ENCODE data around the gene SEMA6B. TPM values are rescaled to one million over a fixed set of nuclear protein-coding genes. Genes with fewer than 3 reads are reported as not detected.

The SEMA6B gene
- polyA plus RNA-seq, 1 experiment, result 0.66 TPM

GRCh38 chr19:4537953-4538600, 21.4 kb downstream of the SEMA6B start:
- CTCF ChIA-PET, result interaction anchor here (1.0 kb wide), 1 partner anchor 13 kb away, joined by 4 read pairs; no protein-coding TSS in a partner anchor
- DNase-seq (ENCODE audit: low read depth, low spot score), result no peak
- TF ChIP-seq CTCF (IDR thresholded peaks at IDR 0.05; ENCODE audit: low read depth, low read length), result no peak
- H3K27ac ChIP-seq (ENCODE audit: low read depth, low read length), result no peak overlapping the region
- peaks cover 4% of the 10 kb centered on the region for H3K9me3 ChIP-seq (ENCODE audit: control insufficient read depth, insufficient read depth, low read length)
- POLR2A ChIA-PET, result no interaction called here
- peaks cover 25% of the 10 kb centered on the region for H3K27me3 ChIP-seq (ENCODE audit: control insufficient read depth, insufficient read depth, low read length)
- H3K4me3 ChIP-seq (ENCODE audit: low read depth, low read length), result no peak overlapping the region

DNA sequence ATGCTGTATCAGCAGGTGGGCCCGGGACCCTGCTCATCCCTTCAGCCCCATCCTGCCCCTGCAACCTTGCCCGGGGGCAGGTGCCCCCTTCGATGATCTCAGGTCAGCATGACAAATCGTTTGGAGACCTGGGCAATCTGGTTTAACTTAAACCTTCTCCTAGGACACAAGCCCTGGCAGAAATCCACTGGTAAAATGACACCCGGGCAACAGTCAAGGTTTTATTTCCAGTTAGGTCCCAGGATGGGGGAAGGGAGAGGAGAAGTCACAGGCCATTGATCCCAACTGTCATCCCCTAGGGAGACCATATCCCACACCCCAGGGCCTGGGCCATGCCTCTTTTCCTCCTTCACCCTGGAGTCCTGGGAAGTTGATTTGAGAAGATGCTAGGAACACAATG, 22.7 kb downstream of the SEMA6B start:
- peaks cover 4% of the 10 kb centered on the region for H3K9me3 ChIP-seq (ENCODE audit: control insufficient read depth, insufficient read depth, low read length)
- TF ChIP-seq CTCF (IDR thresholded peaks at IDR 0.05; ENCODE audit: low read depth, low read length), result no peak
- peaks cover 25% of the 10 kb centered on the region for H3K27me3 ChIP-seq (ENCODE audit: control insufficient read depth, insufficient read depth, low read length)
- no peak overlapping the region for H3K27ac ChIP-seq (ENCODE audit: low read depth, low read length)
- H3K4me3 ChIP-seq (ENCODE audit: low read depth, low read length), result no peak overlapping the region
- DNase-seq (ENCODE audit: low read depth, low spot score), result no peak
- POLR2A ChIA-PET, result interaction anchor here (0.5 kb wide), 1 partner anchor 25 kb away, joined by 3 read pairs; no protein-coding TSS in a partner anchor
- CTCF ChIA-PET, result no interaction called here

DNA sequence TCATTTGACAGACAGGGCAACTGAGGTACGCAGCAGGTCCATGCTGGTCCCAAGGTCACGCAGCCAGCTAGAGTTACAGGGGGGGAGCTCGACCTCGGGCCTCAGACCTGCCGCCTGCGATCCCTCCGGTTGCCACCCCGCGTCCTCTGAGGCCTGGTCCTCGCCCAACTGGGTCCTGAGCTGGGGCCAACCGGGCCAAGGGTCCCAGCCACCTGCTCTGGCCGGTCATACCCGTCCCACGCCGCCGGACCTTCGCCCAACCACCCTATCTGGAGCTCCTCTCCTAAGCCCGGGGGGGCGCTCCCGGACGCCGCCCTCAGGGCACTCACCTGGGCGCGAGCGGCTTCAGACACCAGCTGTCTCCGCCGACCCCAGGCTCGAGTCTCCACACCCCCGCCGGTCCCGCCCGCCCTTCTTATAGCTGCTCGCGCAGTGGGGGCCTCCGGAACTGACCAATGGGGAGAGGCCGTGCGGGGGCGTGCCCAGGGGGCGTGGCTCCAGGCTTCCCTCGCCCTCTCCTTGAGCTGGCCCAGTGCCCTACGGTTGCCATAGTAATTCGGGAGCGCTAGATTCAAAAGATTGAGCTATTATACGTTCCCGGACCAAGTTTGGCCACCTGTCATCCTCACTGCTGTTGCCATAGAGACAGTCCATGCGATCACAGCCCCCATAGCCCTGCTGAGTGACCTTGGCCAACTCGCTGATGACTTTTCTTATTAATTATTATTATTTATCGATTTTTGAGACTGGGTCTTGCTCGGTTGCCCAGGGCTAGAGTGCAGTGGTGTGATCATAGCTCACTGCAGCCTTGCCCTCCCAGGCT, 24.4 kb downstream of the SEMA6B start, which contains the start of gene PLIN5:
Gene PLIN5 (minus strand): TSS at position 389 of the 823 bp plus-strand sequence. CDS start 1,150 bp downstream, outside the sequence.
- no peak for DNase-seq (ENCODE audit: low read depth, low spot score)
- POLR2A ChIA-PET, result interaction anchor here (1.9 kb wide), 1 partner anchor 99 kb away, joined by 4 read pairs; no protein-coding TSS in a partner anchor
- no peak within 1 kb of the TSS for H3K27ac ChIP-seq (ENCODE audit: low read depth, low read length)
- H3K4me3 ChIP-seq (ENCODE audit: low read depth, low read length), result peak within 1 kb of the TSS; percentile 2; the same call in 1 of the 2 replicates
- CTCF ChIA-PET, result interaction anchor here (1.1 to 2.2 kb wide), 3 partner anchors 9 to 12 kb away, joined by 3 to 13 read pairs (median 8); no protein-coding TSS in a partner anchor
- TF ChIP-seq CTCF (IDR thresholded peaks at IDR 0.05; ENCODE audit: low read depth, low read length), result no peak
- H3K9me3 ChIP-seq (ENCODE audit: control insufficient read depth, insufficient read depth, low read length), result no peaks in the 10 kb centered on the region; the same call in 1 of the 2 replicates
- H3K27me3 ChIP-seq (ENCODE audit: control insufficient read depth, insufficient read depth, low read length), result peaks cover 28% of the 10 kb centered on the region

- Histone ChIP-seq H3K9me3 (ENCODE audit: control insufficient read depth, insufficient read depth, low read length) (no peaks in the 10 kb centered on the region; the same call in 1 of the 2 replicates), H3K27me3 (ENCODE audit: control insufficient read depth, insufficient read depth, low read length) (peaks cover 27% of the 10 kb centered on the region), H3K27ac (ENCODE audit: low read depth, low read length) (no peak overlapping the region), H3K4me3 (ENCODE audit: low read depth, low read length) (no peak overlapping the region)
- POLR2A ChIA-PET, result interaction anchor here (1.9 kb wide), 1 partner anchor 100 kb away, joined by 4 read pairs; no protein-coding TSS in a partner anchor
- no peak for TF ChIP-seq CTCF (IDR thresholded peaks at IDR 0.05; ENCODE audit: low read depth, low read length)
- no peak for DNase-seq (ENCODE audit: low read depth, low spot score)
- CTCF ChIA-PET, result interaction anchor here (1.9 to 2.2 kb wide), 2 partner anchors 9 to 10 kb away, joined by 8 to 13 read pairs; no protein-coding TSS in a partner anchor
These were observed 25.6 kb downstream of the SEMA6B start for GRCh38 chr19:4533835-4534424.

All from AG04450 (cell line).